A673 (cell line): ENCODE measurements around the gene CAPG.

ENCODE experiments used
- CTCF ChIP-seq: fragments of 300-800, 200-600 bp; sonication (generic); conservative IDR thresholded peaks from 2 replicates; pipeline ENCODE4 v1.5.1; 2017; ENCODE audit warnings: low read depth, mild to moderate bottlenecking, antibody characterized with exemption, low read length, moderate library complexity, mixed read lengths
- EZH2 ChIP-seq: fragments of 200-600 bp; sonication (generic); IDR thresholded peaks from 2 replicates; pipeline ENCODE4 v1.6.1; 2017; ENCODE audit warnings: borderline replicate concordance, low read depth, mild to moderate bottlenecking, mixed read lengths, antibody characterized with exemption, low read length; ENCODE audit not compliant: poor library complexity, severe bottlenecking

- no peak for TF ChIP-seq CTCF
- no peak for TF ChIP-seq EZH2
Observed at GRCh38 chr2:85400023-85400422, 10.1 kb downstream of the CAPG start.
